ENCODE data around the gene ARPP21. TPM values are rescaled to one million over a fixed set of nuclear protein-coding genes. Genes with fewer than 3 reads are reported as not detected.

ARPP21 gene
- total and polyA plus RNA-seq, 10 donors = 0.07 to 0.39 (median 0.12) TPM; not detected in 7

DNA sequence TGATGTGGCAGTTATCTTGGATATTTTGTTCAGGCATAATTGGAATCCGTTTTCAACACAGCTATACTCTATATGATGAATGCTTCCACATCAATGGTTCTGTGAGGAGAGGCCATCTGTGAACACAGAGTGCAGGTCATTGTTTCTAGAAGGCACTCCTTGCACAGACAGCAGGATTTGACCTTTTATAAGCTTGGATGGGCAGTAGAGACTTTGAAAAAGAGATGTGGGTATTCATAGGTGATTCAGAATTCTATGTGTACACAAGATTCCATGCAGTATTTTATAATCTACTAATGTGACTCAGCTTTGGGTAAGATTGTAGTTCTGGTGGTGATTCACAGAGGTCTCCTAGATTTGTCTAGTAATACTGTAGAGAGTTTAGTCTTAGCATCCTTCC, 12.5 kb downstream of the ARPP21 start:
- TF ChIP-seq POLR2A (IDR thresholded peaks at IDR 0.05) (no peak), CTCF (IDR thresholded peaks at IDR 0.05 in 8 of 11, conservative IDR thresholded peaks at IDR 0.05 in 3 of 11) (no peak), POLR2AphosphoS5 (IDR thresholded peaks at IDR 0.05) (no peak)
- H3K9me3 ChIP-seq = no peaks in the 10 kb centered on the region
- H3K36me3 ChIP-seq = no peaks in the 10 kb centered on the region
- H3K27me3 ChIP-seq (replicated peaks in 1 of 7) = no peaks in the 10 kb centered on the region
- no peak overlapping the region for H3K27ac ChIP-seq
- intact Hi-C loops (cut with DNase I; ENCODE audit: low total_unique reads) = no loop called here
- no peak overlapping the region for H3K4me3 ChIP-seq
- WGBS, 5 donors = 40 to 75% (median 56%) methylated on average over 1 of the region's 1 CpG
- no peaks in the 10 kb centered on the region for H3K4me1 ChIP-seq
- DNase-seq = no peak

DNA sequence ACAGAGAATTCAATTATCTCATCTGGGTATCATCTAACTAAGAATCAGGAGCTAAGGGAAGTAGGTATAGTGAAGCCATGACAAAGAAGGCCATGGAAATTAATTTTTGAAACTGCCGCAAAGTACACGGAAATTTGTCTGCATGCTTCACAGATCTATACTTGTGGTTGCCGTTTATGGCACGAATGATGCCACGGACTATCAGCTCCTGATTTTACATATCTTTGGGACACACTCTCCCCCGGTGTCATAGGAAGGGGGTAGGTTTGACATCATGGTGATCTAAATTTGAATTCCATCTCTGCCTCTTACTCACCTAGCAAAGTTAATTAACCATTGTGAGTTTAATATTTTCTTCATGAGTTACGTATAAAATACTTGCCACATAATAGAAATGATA, 14.0 kb downstream of the ARPP21 start:
- Histone ChIP-seq H3K4me1 (no peaks in the 10 kb centered on the region), H3K9me3 (no peaks in the 10 kb centered on the region), H3K27me3 (replicated peaks in 1 of 7) (no peaks in the 10 kb centered on the region), H3K4me3 (no peak overlapping the region), H3K27ac (no peak overlapping the region), H3K36me3 (no peaks in the 10 kb centered on the region)
- 68 to 81% (median 73%) methylated on average over 7 of the region's 7 CpGs for WGBS, 5 donors
- DNase-seq = no peak
- TF ChIP-seq CTCF (IDR thresholded peaks at IDR 0.05 in 8 of 11, conservative IDR thresholded peaks at IDR 0.05 in 3 of 11) = no peak
- no peak for TF ChIP-seq POLR2A (IDR thresholded peaks at IDR 0.05)
- TF ChIP-seq POLR2AphosphoS5 (IDR thresholded peaks at IDR 0.05) = no peak
- intact Hi-C loops (cut with DNase I; ENCODE audit: low total_unique reads) = no loop called here

- no peaks in the 10 kb centered on the region for H3K4me1 ChIP-seq
- TF ChIP-seq POLR2AphosphoS5 (IDR thresholded peaks at IDR 0.05) (no peak), CTCF (IDR thresholded peaks at IDR 0.05 in 8 of 11, conservative IDR thresholded peaks at IDR 0.05 in 3 of 11) (no peak), POLR2A (IDR thresholded peaks at IDR 0.05) (no peak)
- H3K27me3 ChIP-seq (replicated peaks in 1 of 7) = no peaks in the 10 kb centered on the region
- no peak for DNase-seq
- H3K4me3 ChIP-seq = no peak overlapping the region
- H3K9me3 ChIP-seq = no peaks in the 10 kb centered on the region
- no peak overlapping the region for H3K27ac ChIP-seq
- 35 to 41% (median 40%) methylated on average over 5 of the region's 5 CpGs for WGBS, 5 donors
- no peaks in the 10 kb centered on the region for H3K36me3 ChIP-seq
- intact Hi-C loops (cut with DNase I; ENCODE audit: low total_unique reads) = no loop called here
These were observed 15.2 kb downstream of the ARPP21 start for GRCh38 chr3:35654476-35654875.

GRCh38 chr3:35658686-35659085, 19.4 kb downstream of the ARPP21 start:
- no peak for DNase-seq
- Histone ChIP-seq H3K4me3 (no peak overlapping the region), H3K9me3 (no peaks in the 10 kb centered on the region), H3K4me1 (no peaks in the 10 kb centered on the region), H3K27me3 (replicated peaks in 1 of 7) (no peaks in the 10 kb centered on the region), H3K27ac (no peak overlapping the region), H3K36me3 (no peaks in the 10 kb centered on the region)
- intact Hi-C loops (cut with DNase I; ENCODE audit: low total_unique reads) = no loop called here
- WGBS, 5 donors = 81 to 91% (median 88%) methylated on average over 1 of the region's 1 CpG
- TF ChIP-seq POLR2A (IDR thresholded peaks at IDR 0.05) (no peak), CTCF (IDR thresholded peaks at IDR 0.05 in 8 of 11, conservative IDR thresholded peaks at IDR 0.05 in 3 of 11) (no peak), POLR2AphosphoS5 (IDR thresholded peaks at IDR 0.05) (no peak)
